ENCODE data around the gene SRCIN1.
A peak's percentile ranks its signal among the peaks of the same experiment; 100 is the strongest.

SRCIN1 gene

DNA sequence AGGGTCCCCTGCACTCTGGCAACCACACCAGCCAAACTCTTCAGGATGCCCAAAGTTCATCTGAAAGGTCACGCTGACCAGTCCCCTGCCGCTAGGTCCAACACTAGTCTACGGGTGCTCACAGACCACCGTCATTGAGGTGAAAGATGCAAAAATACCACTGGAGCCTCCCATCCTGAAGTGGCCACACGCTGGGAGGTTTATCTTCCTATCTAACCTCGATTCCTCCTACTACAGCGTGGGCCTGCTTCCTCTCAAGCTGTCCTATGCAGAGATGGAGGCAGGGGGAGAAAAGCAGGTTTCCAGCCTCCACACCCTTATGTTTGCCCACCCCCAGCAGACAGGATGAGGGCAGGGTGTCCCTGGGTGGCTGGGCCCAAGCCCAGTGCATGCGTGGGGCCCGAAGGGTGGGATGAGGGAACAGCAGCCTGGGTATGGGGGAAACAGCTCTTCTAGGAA is 6.3 kb downstream of the SRCIN1 start:
- DNase-seq = no peak

DNA sequence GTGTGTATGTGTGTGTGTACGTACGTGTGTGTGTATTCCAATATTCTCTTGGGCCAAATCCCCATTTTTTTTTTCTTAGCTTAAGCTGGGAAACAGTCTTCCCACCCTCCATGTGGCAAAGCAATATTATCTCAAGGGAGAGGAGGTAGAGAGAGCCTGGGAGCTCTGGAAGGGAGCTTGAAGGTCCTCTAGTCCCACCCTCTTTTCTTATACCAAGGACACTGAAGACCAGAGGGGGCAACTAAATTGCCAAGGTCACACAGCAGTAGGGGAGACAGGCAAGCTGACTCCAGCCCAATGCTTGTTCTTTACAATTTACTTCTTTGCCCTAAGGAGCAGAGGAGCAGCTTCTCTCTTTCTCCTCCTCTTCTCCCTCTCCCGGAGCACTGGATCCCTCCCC is 6.8 kb downstream of the SRCIN1 start:
- no peak for DNase-seq

DNA sequence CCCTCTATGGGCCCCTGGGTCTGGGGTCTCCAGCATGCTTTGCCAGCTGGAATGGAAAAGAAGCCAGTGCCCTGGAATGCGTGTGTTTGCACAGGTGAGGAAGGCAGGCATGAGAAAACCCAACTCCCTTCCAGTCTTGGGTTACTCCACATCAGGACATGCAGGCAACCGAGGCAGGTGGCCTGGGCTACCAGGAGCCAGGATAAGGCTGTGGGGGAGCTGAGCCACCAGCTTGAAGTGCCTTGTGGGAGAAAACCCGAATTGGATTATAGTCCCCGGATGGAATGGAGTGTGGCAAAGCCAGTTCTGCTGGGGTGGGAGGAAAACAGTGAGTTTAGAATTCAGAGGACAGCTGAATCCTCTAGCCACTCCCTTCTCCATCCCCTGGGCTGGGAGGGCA is 7.2 kb downstream of the SRCIN1 start:
- peak; percentile 79 to 86 for DNase-seq

DNA sequence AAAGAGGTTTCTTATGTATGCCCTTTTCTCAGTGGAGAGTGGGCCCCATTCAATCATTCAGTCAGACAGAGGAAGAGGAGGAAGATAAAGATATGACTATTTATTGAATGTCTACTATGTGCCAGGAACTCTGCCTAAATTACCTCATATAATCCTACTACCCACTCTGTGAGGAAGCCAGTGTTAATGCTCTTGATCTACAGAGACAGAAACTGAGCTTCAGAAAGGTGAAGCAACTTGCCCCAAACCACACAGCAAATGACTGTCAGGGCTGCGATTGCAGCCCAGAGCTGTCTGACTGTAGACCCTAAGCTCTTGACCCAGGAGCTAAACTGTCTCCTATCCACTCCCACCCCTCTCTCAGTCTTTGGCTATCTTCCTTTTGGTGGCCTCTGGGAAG is 8.4 kb downstream of the SRCIN1 start:
- no peak for DNase-seq

- DNase-seq = no peak
Measured at GRCh38 chr17:38596651-38597050, 9.1 kb downstream of the SRCIN1 start.

DNA sequence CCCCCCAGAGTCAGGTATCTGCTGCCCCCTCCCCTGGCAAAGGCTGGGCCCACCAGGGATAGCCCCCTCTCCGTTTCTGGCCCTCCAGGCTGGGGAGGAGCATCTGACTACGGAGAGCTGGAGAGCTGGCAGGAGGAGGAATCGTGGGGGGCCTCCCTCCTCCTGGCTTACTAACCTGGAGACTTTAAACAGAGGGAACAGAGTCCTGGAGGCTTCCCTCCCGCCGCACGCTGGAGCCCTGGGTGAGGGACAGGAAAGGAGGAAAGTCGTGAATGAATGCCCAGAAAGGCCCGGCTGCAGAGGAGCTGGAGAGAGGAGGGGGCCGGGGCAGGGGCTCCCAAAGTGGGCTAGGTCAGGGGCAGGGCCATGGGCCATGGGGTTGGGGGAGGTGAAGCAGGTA is 9.9 kb downstream of the SRCIN1 start:
- no peak for DNase-seq

- DNase-seq = no peak
Measured at GRCh38 chr17:38594152-38594551, 11.6 kb downstream of the SRCIN1 start.

- no peak for DNase-seq
Measured at GRCh38 chr17:38592487-38592886, 13.3 kb downstream of the SRCIN1 start.

- DNase-seq = no peak
Measured at GRCh38 chr17:38591759-38592241, 14.0 kb downstream of the SRCIN1 start.

- DNase-seq = no peak
Measured at GRCh38 chr17:38590988-38591758, 14.6 kb downstream of the SRCIN1 start.

DNA sequence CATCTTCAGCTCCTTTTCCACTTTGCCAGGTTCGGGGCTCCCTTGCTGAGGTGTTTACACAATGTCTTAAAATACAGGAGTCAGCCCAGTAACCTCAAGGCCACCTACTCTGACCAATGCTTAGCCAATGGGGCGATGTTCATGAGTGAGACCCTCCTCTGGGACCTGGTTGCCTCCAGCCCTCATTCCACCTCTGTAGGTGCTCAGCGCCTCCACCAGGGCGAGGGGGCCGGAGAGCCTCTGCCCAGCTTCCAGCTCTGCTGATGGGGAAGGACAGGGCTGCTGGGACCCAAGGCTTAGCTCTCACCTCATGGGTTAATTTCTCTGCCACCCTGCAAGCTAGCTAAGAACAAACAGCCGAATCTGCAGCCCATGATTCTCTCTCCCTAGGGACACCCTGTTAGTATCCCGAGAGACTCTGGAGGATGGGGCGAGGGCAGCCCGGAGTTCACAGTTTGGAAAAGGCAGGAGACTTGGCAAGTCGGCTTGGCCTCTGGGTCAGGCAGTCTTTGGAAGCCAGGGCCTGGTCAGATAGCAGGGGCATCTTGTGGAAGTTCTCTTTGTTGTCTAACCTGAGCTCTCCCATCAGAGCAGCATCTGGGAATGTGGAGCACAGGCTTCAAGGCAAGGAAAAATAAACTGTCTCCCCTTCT is 16.2 kb downstream of the SRCIN1 start:
- DNase-seq = no peak

GRCh38 chr17:38588788-38589174 is 17.0 kb downstream of the SRCIN1 start:
- no peak for DNase-seq

- peak in 1 of 2 experiments; percentile 26 for DNase-seq
Measured at GRCh38 chr17:38587947-38588787, 17.6 kb downstream of the SRCIN1 start.

GRCh38 chr17:38587203-38587602 is 18.5 kb downstream of the SRCIN1 start:
- DNase-seq = no peak

DNA sequence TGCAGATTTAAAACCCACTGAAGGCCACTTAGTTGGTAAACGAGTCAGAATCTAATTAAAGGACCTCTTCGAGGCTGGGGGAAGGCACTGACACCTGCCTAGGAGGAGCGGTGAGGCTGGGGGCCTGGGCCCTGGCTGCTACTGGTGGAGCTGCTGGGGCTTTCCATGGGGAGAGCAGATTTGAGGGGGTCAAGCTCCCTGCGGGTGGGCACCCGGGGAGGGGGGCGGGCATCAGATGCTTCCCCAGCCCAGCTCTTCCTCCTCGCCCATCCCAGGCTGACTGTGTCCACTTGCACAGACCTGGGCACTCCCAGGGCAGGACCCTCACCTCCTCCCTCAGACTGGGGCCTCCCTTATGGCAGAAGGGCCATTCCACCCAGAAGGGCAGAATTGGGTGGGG is 19.0 kb downstream of the SRCIN1 start:
- no peak for DNase-seq

DNA sequence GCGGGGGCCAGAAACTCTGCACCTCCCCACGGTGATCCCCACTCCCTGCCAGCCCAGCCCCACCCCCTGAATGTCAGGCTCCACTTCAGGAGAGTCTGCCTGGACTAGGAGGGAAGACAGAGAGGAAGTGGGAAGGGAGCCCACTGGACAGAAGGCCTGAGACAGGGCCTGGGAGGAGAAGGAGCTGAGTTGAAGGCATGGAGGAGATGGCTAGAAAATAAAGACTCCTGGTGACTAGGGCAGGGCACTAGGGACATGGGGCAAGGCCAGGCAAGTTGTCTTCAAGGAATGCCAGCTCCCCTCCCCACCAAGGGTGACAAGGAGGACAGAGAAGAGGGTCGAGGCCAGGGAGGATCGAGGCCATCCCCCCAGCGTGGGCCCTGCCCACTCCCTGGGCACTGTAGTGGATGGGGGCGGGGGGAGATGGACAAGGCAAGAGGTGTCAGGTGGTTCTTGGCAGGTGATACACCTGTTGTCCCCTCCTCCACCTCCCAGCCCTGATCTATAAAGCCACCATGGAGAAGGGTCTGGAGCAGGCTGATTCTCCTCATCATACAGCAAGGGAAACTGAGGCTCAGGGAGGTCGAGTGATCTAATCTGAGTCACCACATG is 19.7 kb downstream of the SRCIN1 start:
- no peak for DNase-seq

DNA sequence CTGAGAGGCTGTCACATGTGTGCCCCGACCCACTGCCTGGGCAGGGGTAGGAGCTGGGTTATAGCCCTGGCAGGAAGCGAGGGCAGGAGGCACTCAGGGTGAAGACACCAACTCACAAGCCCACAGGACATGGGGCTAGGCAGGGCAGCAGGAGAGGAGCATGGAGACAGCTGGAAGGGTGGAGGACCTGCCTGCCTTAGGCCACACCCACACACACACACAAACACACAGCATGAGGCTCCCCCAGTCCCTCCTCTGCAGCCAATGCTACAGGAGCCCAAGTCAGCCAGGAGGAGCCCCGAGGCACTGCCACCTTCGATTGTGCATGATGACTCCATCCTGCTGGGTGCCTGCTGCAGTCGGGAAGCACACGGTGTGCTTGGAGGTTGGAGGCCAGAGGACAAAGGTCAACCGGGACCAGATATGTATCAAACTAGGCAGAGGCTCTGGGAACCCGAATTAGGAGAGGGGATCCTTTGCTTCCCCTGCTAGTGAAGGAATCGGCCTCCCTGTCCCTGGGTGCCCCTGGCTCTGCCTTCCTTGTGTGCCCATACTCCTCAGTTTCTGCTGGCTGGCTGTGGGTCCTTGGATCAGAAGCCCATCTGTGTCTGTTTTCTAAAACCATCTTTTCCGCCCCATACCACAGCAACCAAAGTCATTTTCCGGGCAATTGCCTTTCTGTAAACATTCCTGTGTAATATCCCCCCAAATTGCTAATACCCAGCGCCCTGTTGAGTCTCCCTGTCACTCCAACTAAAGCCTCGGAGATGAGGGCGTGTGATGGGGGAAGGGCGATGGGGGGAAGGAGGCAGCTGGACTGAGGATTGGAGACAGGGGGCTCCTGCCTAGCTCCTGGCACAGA is 20.5 kb downstream of the SRCIN1 start:
- DNase-seq = peak in 1 of 2 experiments; percentile 18

DNA sequence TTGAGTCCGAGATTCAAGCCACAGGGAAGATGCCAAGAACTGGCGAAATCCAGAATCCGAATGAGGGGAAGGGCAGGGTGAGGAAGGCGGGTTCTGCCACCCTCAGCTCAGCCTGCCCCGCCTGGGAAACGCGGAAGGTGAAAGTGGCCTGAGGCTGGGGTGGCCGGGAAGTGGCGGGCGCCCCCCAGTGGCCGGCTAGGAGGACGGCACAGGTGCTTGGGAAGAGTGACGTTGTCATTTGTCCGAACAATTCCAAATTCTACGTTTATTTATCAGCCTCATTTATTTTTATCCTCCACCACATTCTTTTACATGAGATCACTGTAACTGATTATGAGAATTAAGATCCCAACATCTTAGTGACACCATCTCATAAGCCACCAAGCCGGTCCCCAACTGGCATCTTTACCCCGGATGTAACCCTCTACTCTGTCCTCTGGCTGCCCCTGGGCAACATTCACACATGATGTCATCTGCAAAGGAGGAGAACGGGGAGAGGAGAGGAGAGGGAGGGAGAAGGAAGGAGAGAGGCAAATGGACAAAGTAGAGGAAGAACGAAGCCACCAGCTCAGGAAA is 21.3 kb downstream of the SRCIN1 start:
- DNase-seq = peak in 1 of 2 experiments; percentile 3

GRCh38 chr17:38583828-38584349 is 21.9 kb downstream of the SRCIN1 start:
- DNase-seq = no peak

GRCh38 chr17:38583176-38583575 is 22.6 kb downstream of the SRCIN1 start:
- no peak for DNase-seq

DNA sequence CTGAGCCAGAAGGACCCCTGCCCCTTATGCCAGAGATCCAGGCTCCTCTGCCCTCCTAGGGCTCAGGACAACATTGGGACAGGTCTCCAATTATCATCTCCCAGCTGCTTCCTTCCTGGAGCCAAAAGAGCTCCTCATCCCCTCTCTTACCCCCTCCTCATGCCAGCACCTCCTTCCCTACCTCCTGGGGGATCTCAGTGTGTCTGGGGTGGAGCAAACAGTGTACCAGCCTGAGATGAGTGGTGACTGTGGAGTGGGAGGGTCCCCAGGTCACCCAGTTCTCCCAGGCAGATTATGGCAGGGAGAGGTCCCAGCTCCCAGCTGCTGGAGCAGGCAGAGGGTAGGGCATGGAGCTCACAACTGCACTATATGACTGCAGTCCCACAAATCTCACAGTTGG is 23.7 kb downstream of the SRCIN1 start:
- no peak for DNase-seq
